ENCODE measurements around the gene MCRIP2. TPM values are rescaled to one million over a fixed set of nuclear protein-coding genes. Genes with fewer than 3 reads are reported as not detected.

The MCRIP2 gene
- total RNA-seq, 2 donors from 2014 or later = 110 to 121 TPM

- no peak for DNase-seq (ENCODE audit: low spot score)
- no peak overlapping the region for H3K27ac ChIP-seq
- no peaks in the 10 kb centered on the region for H3K9me3 ChIP-seq
- H3K4me1 ChIP-seq = no peaks in the 10 kb centered on the region
- no peak for TF ChIP-seq CTCF (IDR thresholded peaks at IDR 0.05)
- H3K27me3 ChIP-seq = no peaks in the 10 kb centered on the region
- H3K4me3 ChIP-seq = no peak overlapping the region
- H3K36me3 ChIP-seq = no peaks in the 10 kb centered on the region
Measured at GRCh38 chr16:603933-604332, 37.7 kb upstream of the MCRIP2 start.

- Histone ChIP-seq H3K4me3 (no peak overlapping the region), H3K36me3 (no peaks in the 10 kb centered on the region), H3K27me3 (no peaks in the 10 kb centered on the region), H3K9me3 (no peaks in the 10 kb centered on the region), H3K4me1 (peaks cover 0 to 15% of the 10 kb centered on the region in 2 donors), H3K27ac (no peak overlapping the region)
- no peak for TF ChIP-seq CTCF (IDR thresholded peaks at IDR 0.05)
- DNase-seq (ENCODE audit: low spot score) = no peak
Measured at GRCh38 chr16:606656-607307, 34.8 kb upstream of the MCRIP2 start.

- no peaks in the 10 kb centered on the region for H3K9me3 ChIP-seq
- H3K4me1 ChIP-seq = peaks cover 0 to 15% of the 10 kb centered on the region in 2 donors
- no peak for DNase-seq (ENCODE audit: low spot score)
- no peaks in the 10 kb centered on the region for H3K36me3 ChIP-seq
- TF ChIP-seq CTCF (IDR thresholded peaks at IDR 0.05) = no peak
- no peaks in the 10 kb centered on the region for H3K27me3 ChIP-seq
- H3K4me3 ChIP-seq = no peak overlapping the region
- H3K27ac ChIP-seq = no peak overlapping the region
Measured at GRCh38 chr16:608019-608418, 33.6 kb upstream of the MCRIP2 start.

GRCh38 chr16:609316-609715 is 32.3 kb upstream of the MCRIP2 start:
- Histone ChIP-seq H3K36me3 (no peaks in the 10 kb centered on the region), H3K4me1 (peaks cover 0 to 15% of the 10 kb centered on the region in 2 donors), H3K4me3 (no peak overlapping the region), H3K27me3 (no peaks in the 10 kb centered on the region), H3K27ac (no peak overlapping the region), H3K9me3 (no peaks in the 10 kb centered on the region)
- TF ChIP-seq CTCF (IDR thresholded peaks at IDR 0.05) = no peak
- no peak for DNase-seq (ENCODE audit: low spot score)

- H3K9me3 ChIP-seq = no peaks in the 10 kb centered on the region
- DNase-seq (ENCODE audit: low spot score) = no peak
- H3K27ac ChIP-seq = no peak overlapping the region
- H3K27me3 ChIP-seq = no peaks in the 10 kb centered on the region
- no peak for TF ChIP-seq CTCF (IDR thresholded peaks at IDR 0.05)
- H3K4me3 ChIP-seq = no peak overlapping the region
- H3K4me1 ChIP-seq = peaks cover 0 to 15% of the 10 kb centered on the region in 2 donors
- H3K36me3 ChIP-seq = no peaks in the 10 kb centered on the region
Measured at GRCh38 chr16:609984-610383, 31.6 kb upstream of the MCRIP2 start.

Measured in right atrium auricular region (tissue), 2 donors.